ENCODE data around the gene IRAK1.

IRAK1 gene

GRCh38 chrX:154040863-154041262 lies 21.2 kb upstream of the IRAK1 start:
- DNase-seq (ENCODE audit: low read depth in 2 of 2), result no peak

- DNase-seq (ENCODE audit: low read depth in 2 of 2), result no peak
Observed at GRCh38 chrX:154040307-154040756, 20.6 kb upstream of the IRAK1 start.

GRCh38 chrX:154039577-154039976 lies 19.9 kb upstream of the IRAK1 start:
- no peak for DNase-seq (ENCODE audit: low read depth in 2 of 2)

GRCh38 chrX:154038656-154039055 lies 19.0 kb upstream of the IRAK1 start:
- no peak for DNase-seq (ENCODE audit: low read depth in 2 of 2)

GRCh38 chrX:154037754-154038153 lies 18.1 kb upstream of the IRAK1 start:
- no peak for DNase-seq (ENCODE audit: low read depth in 2 of 2)

GRCh38 chrX:154036513-154036912 lies 16.8 kb upstream of the IRAK1 start:
- DNase-seq (ENCODE audit: low read depth in 2 of 2), result no peak

GRCh38 chrX:154033848-154034247 lies 14.1 kb upstream of the IRAK1 start:
- DNase-seq (ENCODE audit: low read depth in 2 of 2), result no peak

GRCh38 chrX:154032653-154033052 lies 13.0 kb upstream of the IRAK1 start:
- no peak for DNase-seq (ENCODE audit: low read depth in 2 of 2)

- no peak for DNase-seq (ENCODE audit: low read depth in 2 of 2)
Observed at GRCh38 chrX:154032160-154032559, 12.5 kb upstream of the IRAK1 start.

GRCh38 chrX:154030715-154031305 lies 11.1 kb upstream of the IRAK1 start:
- no peak for DNase-seq (ENCODE audit: low read depth in 2 of 2)

- no peak for DNase-seq (ENCODE audit: low read depth in 2 of 2)
Observed at GRCh38 chrX:154030266-154030665, 10.6 kb upstream of the IRAK1 start.

GRCh38 chrX:154029439-154029838 lies 9.7 kb upstream of the IRAK1 start:
- DNase-seq (ENCODE audit: low read depth in 2 of 2), result no peak

- no peak for DNase-seq (ENCODE audit: low read depth in 2 of 2)
Observed at GRCh38 chrX:154028502-154029184, 8.9 kb upstream of the IRAK1 start.

- no peak for DNase-seq (ENCODE audit: low read depth in 2 of 2)
Observed at GRCh38 chrX:154027986-154028385, 8.3 kb upstream of the IRAK1 start.

GRCh38 chrX:154027022-154027402 lies 7.3 kb upstream of the IRAK1 start:
- DNase-seq (ENCODE audit: low read depth in 2 of 2), result no peak

- no peak for DNase-seq (ENCODE audit: low read depth in 2 of 2)
Observed at GRCh38 chrX:154026136-154027021, 6.7 kb upstream of the IRAK1 start.

GRCh38 chrX:154025230-154025629 lies 5.5 kb upstream of the IRAK1 start:
- no peak for DNase-seq (ENCODE audit: low read depth in 2 of 2)

GRCh38 chrX:154024271-154024670 lies 4.6 kb upstream of the IRAK1 start:
- no peak for DNase-seq (ENCODE audit: low read depth in 2 of 2)

- no peak for DNase-seq (ENCODE audit: low read depth in 2 of 2)
Observed at GRCh38 chrX:154023276-154024000, 3.7 kb upstream of the IRAK1 start.

GRCh38 chrX:154022108-154022507 lies 2.4 kb upstream of the IRAK1 start:
- DNase-seq (ENCODE audit: low read depth in 2 of 2), result no peak

GRCh38 chrX:154021131-154021611 lies 1.5 kb upstream of the IRAK1 start:
- DNase-seq (ENCODE audit: low read depth in 2 of 2), result peak in 1 of 2 donors; percentile 13
